Inflammatory macrophage treated with lipopolysaccharide for 1 hour (primary cell): Measurements from ENCODE around the gene RIPOR2.
"Not testable (repeated sequence)": the region's sequence is repeated elsewhere in the genome, so short reads cannot be mapped to it uniquely, and the experiment has no call there.

ENCODE experiments used
- DNase-seq, 2 donors: peaks; one replicate each; pipeline ENCODE4 v3.0.0-alpha.2; 2020 to 2022

RIPOR2 gene

DNA sequence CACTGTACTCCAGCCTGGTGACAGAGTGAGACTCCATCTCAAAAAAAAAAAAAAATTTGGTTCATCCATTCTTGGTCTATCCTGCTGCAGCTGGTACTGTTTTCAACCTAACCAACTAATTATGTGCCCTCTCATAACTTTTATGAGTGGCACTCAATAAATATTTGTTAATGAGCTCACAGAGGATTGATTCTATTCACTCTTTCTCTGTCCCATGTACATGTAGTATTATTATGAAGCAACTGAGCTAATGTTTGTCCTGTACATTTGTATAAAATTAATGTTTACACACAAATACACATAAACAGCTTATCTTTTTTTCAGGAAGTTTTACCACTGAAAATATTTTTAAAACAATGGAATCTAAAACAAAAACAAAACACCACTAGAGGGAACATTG lies 10.1 kb downstream of the RIPOR2 start:
- no peak for DNase-seq

DNA sequence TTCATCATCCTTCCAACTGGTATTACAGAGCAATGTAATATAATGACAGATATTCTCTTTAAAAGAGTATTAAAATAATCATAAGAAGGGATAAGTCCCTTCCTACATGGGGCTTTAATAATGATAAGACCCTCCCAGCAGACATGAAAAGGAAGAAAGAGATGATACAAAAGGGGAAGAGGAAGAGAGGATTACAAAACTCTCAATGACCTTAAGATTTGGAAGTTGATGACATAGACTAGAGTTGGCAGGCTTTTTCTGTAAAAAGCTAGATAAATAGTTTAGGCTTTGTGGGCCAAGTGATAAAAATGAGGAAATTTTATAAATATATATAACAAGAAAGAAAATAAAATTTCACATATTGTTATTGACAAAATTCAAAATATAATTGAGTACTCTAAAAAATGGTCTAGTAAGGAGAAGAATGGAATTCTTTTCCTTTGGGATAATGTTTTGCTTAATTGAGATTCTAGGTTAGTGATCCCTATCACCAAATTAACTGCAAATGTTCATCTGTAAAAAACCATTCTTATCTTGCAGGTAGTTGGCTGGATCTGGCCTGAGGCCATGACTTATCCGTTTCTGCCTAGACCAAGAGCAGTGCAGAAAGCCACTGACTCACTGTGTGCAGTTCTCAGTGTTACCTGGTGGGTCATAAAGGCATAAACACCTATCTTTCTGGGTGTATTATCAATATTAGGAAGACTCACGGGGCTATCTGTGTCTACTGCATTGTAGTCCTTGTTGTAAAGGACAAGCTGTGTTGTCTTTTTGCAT lies 11.0 kb downstream of the RIPOR2 start:
- DNase-seq = peak; percentile 30 to 63

DNA sequence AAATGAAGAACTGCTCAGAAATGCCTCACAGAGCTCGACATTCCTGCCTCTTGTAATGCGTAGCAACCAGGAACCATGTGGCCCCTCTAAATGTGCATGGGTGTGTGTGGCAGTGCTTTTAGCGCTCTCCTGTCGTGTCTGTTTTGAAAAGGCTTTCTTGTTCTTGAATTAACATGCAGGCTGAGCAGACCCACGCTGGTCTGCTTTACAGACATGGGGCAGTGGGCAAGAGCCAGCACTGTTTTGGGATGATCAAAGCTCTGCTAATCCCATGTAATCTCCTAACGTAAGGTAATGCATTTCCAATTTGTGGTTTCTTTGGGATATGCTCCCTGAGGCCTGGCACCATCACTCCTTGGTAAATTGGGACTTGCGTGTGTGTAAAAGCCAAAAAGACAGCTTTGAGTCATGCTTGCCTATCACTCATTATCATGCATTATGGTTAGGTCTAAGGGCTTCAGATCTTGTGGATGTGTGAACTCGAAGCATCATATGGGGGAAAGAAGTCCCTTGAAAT lies 11.8 kb downstream of the RIPOR2 start:
- DNase-seq = no peak

DNA sequence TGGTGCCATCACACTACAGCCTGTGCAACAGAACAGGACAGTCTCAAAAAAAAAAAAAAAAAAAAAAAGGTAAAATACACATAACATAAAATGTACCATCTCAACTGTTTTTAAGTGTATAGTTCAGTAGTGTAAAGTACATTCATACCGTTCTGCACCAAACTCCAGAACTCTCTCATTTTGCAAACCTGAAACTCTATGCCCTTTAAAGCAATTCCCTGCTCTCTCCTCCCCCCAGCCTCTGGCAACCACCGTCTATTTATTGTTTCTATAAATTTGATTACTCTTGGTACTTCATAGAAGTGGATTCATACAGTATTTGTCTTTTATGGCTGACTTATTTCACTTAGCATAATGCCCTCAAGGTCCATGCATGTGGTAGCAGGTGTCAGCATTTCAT lies 12.9 kb downstream of the RIPOR2 start:
- DNase-seq = no peak

DNA sequence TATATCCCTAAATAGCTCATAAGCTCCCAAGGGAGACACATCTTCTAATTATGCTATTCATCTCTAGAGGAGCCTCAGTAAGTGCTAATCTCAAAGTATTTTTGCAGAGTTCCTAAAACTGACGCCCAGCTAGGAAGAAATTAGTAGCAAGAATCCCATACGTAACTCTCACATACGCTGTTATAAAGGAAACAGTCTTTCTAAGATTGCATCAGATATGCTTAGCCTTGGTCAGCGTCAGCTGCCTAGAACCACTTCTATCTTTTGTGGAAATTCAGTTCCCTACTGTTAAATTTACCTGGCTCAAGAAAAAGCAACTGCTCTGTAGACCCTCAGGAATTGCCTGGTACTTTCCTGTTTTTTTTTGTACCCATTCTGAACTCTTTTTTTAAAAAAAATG lies 13.6 kb downstream of the RIPOR2 start:
- DNase-seq = peak; percentile 74 to 80

DNA sequence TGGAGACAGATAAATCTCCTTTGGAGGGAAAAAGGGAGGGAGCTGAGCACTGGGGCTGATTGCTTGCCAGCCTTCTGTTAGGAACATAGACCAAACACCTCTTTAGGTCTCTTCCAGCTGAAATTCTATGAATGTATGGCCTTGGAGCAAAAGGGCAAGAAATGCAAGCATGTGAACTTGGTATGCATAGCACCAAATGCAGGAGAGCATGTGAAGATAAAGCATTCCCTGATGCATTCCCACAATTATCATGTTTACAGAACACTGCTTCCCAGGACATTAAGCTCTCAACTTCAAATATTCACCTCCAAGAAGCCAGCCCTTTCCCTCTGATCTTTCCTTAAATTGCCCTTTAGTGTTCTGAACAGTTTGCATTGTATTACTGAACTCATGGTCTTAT lies 15.6 kb downstream of the RIPOR2 start:
- DNase-seq = no peak

DNA sequence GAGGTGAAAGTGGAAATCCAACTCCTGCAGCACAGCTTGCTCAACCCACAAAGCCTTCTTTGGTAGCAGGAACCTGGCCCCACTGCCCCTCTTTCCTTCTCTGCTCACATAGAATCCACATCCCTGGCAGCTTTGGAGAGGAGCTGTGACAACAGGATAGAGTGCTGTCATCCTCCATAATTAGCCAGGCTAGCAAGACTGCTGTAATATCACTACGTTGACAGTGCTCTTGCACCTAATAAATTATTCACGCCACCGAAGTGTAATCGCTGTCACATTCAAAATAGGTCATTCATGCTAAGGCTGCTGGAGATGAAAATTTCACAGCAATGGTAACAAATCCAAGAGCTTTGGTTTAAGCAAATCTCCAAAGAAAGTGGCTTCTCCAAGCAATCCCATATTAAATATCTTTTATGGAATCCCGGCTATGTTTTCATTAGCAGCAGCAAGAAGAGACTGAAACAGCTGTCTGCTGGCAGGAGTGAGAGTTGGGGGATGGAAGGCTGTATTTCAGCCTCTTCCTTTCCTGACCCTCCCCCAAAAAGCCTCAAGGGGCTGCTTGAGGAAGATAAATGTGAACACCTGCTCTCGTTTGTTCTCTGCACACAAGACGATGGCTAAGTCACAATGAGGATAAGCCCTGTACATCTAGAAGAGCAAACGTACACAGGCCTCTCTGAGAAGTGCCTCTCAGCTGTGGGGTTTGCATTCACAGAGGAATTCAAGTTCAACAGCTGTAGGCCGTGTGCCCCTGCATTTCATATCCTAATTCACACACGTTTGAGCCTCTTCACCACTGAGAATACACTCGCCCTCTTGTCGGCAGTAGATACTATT lies 16.5 kb downstream of the RIPOR2 start:
- no peak for DNase-seq

DNA sequence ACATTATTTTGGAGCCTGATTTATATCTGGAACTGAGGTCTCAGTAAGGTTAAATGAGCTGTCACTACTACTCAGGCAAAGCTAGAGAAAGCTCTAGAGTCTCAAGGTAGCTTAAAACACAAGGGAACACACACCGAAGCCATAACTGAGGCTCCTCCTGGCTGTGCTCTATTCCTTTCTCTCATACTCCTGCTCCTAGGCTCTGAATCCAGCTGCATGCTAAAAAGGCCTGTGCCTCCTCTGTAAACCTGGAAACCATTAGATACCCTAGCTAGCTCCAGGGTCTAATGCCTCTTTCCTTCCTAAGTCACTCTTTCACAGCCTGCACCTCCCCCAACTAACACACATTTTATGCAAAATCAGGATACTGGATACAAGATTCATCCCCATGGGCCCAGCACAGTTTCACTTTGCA lies 17.1 kb downstream of the RIPOR2 start:
- peak in 1 of 2 donors; percentile 19 for DNase-seq

DNA sequence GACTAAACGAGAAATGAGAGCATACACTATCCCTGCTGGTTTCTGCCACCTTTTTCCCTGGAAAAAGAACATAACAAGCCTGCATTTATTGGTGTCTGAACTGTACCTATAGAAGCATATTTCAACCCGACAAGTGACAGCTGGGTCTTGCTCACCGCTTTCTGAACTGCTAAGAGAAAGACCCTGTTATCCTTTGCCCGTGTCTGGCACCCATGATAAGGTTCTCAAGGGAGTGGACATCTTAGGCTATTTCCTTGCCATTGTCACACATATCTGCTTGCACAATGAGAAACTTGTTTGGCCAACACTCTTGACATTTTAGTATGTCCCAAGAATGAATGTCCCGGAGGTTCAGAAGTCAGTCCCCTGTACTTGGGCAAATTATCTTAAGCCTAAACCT lies 19.3 kb downstream of the RIPOR2 start:
- no peak for DNase-seq

DNA sequence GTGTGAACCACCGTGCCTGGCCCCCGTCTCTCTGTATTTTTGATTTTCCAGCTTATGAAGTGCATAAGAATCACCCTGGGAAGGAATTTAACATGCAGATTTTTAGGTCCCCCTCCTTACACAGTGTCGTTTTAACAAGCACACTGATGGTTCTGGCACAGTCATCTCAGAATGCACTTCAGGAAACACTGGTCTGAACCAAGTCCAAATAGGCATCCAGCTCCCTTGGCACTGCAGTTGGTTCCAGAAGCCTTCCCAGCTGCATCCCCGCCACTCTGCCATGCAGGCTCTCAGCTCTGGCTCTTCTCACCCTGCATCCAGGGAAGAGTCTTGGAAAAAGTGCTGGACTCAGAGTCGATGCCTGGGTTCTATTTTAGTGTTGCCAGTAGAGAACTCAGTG lies 20.1 kb downstream of the RIPOR2 start:
- no peak for DNase-seq

DNA sequence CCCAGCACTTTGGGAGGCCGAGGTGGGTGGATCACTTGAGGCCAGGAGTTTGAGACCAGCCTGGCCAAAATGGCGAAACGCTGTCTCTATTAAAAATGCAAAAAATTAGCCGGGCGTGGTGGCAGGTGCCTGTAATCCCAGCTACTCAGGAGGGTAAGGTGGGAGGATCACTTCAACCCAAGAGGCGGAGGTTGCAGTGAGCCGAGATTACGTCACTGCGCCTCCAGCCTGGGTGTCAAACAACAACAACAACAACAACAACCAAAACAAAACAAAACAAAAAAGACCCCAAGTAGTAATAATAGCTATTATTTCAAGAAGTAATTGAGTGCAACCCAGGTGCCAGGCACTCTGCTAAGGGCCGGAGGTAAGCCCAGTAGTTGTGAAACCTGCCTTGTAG lies 21.7 kb downstream of the RIPOR2 start:
- not testable (repeated sequence) for DNase-seq

DNA sequence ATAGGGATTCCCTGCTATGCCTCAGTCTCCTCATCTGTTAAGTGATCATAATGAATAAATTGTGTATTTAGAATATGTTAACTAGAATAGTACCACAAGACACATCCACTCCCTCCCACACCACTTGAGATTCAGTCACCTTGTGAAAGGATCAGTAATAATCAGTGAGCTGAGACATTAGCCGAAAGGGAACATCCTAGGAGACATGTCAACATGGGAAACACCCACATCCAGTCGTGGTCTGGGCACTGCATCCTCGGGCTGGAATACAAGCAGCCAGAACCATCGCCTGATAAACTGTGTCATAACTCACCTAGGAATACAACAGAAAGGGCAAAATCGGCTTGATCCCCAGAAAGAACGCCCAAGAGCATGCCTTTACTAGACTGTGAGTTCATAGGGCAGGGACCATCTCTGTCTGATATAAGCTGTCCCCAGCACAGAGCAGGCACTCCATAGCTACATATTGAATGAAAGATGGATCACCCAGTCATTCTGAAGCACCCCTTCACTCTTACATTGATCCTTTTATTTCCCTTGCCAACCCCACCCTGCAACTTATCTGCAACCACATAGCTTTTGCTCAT lies 23.9 kb downstream of the RIPOR2 start:
- DNase-seq = peak; percentile 37 to 42

DNA sequence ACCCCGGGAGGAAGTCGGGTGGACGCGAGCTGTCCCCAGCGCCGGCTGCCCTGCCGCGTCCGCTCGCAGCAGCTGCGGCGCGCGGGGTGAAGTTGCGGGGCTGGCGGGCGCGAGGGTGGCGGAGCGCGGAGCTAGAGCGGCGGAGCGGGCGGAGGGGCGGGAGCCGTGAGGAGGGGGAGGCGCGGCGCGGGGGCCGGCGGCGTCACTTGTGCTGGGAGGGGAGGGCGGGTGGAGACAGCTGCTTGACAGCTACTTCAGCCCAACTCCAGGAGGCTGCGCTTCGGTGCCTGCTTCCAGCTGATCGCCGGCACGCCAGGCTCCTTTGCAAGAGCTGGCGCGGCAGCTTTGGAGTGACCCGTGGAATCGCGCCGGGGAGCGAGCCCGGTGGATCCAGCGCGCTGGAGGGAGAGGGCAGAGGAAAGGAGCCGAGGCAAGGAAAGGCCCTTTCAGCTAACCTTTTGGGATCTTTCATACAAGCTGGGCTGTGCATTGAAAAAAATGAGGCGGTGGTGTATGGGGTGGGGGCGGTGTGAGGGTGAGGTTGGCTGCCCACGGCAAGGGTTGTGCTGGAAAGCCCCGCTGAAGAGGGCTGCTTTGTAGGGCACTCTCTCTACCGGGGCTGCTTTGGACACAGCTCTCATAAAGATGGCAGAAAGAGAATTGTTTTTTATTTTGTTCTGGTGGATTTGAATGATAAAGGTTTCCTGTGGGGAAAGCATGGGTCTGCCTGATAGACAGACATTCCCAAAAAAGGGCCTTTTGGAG lies 24.6 kb downstream of the RIPOR2 start:
- peak; percentile 12 to 39 for DNase-seq

DNA sequence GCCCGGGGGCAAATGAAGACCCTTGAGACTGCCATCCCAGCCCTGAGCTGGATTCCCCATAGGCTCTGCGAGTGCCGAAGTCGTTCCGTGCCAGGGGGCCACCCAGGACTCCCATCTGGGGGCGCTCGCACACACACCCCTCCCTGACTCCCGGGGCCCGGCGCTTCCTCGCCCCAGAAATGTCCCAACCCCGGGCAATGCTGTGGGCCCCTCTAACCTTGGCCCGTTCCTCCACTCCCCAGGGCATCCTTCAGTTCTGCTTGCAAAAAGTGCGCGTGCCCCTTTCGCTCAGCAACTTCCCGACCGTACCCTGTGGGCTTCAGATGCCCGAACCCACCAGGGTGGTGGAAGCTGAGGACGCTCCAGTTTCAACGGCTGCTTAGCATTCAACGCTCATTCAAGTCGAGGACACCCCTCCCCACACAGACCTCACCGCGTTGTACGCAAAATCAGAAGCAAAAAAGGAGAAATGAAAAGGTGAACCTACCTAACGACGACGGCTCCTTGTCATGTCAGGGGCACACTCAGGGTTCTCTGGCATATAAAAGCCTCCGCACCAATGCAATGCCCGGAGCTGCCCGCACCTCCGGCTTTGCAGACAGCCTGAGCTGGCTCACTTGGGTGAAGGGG lies 25.3 kb downstream of the RIPOR2 start:
- DNase-seq = no peak

DNA sequence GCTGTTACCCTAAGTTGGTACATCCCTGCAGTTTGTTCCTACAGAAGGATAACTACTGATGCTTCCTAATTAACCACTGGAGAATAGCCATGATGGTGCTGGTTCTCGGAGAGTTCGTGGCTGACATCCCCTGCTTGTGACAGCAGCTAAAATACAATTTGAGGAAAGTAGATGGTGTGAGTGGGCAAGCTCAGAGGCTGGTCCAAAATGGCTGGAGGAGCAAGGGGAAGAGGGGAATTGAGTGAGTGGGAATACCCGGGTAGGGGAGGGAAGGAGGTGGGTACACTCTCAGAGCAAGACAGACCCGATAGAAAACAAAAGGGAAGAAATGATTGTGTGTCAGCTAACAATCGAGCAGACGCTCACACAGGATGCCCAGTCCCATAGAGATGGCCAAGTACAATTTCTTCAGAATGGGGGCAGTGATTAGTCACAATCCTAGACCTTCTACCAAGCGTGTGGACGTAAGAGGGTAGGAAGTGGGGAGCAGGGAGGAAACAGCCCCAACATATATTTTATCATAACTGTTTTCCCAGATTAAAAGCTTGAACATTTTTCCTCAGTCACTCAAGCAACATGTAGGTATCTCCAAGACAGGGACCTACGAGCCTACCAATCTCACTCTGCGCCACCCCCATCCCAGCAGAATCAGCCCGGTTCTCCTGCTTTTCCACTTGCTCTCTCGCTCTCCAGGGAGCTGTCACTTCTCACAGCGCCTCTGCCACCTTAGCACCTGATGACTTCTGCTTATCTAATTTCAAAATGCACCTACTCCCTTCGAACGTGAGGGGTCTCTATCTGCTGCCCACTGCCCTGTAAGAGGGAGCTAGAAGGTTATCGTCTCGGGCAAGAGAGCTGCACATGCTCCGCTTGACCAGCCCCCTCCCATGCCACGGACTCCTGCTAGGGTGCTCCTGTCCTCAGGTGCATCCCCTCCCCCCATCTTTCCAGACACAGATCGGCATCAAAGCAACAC lies 26.2 kb downstream of the RIPOR2 start:
- DNase-seq = no peak

DNA sequence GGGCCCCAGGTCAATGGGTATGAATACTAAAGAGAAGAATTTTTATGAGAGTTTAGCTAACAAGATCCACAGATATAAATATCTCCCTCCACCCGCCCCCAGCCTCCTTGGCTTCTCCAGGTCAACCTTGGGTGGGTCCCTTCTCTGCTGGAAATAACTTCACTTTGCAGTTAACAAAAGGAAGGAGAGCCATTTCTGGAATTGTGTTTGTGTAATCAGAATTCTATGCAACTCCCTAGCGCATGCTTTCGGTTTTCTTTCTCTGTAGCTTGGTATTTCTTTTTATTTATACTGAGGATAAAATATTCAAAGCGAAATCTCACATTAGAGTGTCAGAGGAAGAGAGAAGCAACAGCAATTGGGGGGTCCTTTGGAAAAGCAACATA lies 27.1 kb downstream of the RIPOR2 start:
- DNase-seq = peak in 1 of 2 donors; percentile 32

DNA sequence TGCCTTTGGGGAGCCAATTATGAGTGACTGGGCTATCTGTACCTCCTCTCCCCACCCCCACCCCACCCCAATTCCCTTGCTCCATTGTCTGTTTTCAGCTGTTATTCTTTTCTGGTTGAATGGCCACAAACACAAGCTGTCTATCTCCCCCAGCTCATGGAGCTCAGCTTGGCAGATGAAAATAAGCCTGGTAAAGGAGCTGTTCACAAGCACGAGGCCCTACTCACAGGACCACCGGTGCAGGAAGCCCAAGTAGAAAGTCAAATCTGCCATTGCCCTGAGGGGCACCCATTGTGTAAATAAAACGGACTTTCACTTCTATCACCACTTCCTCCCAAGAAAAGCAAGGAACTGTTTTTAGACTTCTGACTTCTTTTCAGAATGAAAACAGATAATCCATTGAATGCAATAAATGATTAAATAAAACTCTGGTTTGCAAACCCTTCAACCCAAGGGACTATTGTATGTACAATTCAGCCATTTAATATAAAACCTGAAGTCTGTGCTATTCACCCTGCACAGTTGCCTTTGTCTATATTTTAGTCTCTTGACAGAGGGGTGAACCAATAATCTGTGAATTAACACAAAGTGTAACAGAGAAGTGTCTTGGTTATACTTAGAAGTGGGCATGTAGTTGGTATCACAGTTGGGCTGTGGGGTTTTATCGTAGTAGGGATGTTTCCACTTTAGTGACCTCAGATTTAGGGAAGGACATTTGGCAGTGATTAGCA lies 27.7 kb downstream of the RIPOR2 start:
- peak; percentile 17 to 36 for DNase-seq

DNA sequence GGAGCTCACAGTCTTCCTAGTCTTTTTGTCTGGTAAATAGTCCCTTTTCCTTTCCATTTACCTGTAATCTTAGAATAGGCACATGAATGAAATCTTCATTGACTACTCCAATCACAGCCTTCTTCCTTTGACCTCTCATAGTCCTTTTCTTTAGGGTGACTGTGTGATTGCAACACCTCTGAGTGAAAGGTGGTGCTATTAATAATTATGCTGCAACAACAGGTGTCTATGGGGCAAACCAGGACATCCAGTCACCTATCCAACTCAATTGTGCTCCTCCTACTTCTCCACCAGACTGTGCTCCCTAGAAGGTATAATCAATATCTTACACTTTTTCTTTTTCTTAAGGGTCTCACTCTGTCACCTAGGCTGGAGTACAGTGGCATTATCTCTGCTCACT lies 29.4 kb downstream of the RIPOR2 start:
- DNase-seq = no peak

DNA sequence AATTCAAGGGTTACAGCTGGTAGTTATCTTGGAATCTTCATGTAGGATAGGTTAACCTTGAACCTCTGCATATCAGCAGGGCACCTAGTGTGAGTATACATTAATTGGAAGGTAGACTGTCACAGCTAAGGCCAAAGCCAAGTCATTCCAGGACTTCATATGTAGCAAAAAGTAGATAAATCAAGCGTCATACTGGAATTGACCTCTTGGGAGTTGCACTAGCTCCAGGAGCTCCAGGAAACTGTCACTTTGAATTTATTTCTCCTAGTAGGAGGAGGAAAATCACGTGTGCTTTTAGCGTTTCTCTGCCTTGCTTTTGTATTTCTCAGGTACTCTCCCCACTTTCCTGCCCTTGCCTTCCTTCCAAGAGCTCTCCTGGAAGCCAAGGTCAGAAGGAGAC lies 30.3 kb downstream of the RIPOR2 start:
- no peak for DNase-seq

DNA sequence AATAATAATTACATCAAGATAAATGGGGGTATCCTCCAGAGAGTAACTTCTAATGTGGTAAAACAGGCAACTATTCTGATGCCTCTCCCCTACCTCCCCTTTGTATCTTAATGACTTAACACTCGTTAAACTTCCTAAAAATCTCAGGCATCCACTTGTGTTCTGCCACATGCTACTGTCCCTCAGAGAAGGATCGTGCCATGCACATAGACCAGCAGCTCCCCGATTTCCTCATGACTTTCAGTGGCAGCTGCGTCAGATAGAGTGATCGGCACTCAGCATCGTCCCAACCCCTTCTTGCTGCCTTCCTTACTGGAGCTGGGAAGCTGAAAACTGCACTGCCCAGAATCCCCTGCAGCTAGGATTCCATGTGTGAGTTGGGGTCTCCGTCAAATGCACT lies 32.1 kb downstream of the RIPOR2 start:
- no peak for DNase-seq
